ENCODE measurements around the gene WWOX. TPM values are rescaled to one million over a fixed set of nuclear protein-coding genes. Genes with fewer than 3 reads are reported as not detected.
"Not testable (repeated sequence)": the region's sequence is repeated elsewhere in the genome, so short reads cannot be mapped to it uniquely, and the experiment has no call there.

The WWOX gene
- polyA plus RNA-seq, 1 donor (not counting 4 experiments of a cell fraction or from before 2014, with no cell fraction given), result 5.1 TPM

DNA sequence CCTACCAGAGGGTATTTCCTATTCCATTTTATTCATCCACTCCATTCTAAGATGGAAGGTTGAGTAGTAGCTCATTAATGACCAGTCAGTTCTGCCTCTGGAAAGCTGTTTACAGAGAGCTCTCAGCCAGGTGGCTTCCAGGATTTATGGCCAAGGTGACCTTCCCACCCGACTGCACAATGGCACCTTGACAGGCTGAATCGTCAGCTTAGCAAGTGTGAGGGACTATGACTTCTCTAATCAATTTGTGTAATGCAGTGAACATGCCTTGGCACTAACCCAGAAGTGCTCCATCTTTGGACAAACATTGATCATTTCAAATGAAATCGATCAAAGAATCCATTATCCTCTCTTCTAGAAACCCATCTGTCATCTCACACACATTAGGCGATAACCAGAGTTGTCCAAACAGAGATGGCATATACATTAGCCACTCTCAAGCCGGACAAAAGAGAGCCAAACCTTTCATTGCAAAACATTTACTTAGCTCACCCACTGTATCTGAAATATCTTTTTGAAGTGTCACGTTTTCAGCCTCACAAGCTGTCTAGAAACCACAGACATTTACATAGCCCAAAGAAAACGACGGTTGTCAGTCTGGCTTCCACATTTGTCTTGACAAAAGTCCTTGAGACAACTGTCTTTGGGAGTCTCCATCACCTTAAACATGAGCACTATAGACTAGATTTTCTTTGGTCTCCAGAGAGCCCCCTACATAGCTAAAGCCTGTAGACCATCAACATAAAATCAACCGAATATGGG lies 41.5 kb upstream of the WWOX start:
- Histone ChIP-seq H3K27me3 (ENCODE audit: control insufficient read depth, extremely low read depth, insufficient read depth, low read length) (no peaks in the 10 kb centered on the region), H2AFZ (ENCODE audit: control insufficient read depth, low read length) (no peak overlapping the region), H3K9ac (ENCODE audit: control insufficient read depth, extremely low read depth, insufficient read depth, low read length) (no peak overlapping the region), H3K4me2 (ENCODE audit: control insufficient read depth, extremely low read depth, insufficient read depth, low read depth, low read length) (no peak overlapping the region), H3K4me3 (ENCODE audit: control insufficient read depth in 2 of 3, extremely low read depth in 1 of 3, insufficient read depth in 2 of 3, low read depth in 1 of 3, low read length in 3 of 3) (no peak overlapping the region), H3K27ac (ENCODE audit: control insufficient read depth, insufficient read depth, low read length) (no peak overlapping the region), H3K4me1 (ENCODE audit: control insufficient read depth, extremely low read depth, insufficient read depth, low read length) (no peaks in the 10 kb centered on the region), H3K36me3 (ENCODE audit: control insufficient read depth in 2 of 2, extremely low read depth in 1 of 2, insufficient read depth in 2 of 2, low read length in 2 of 2) (no peaks in the 10 kb centered on the region), H3K9me3 (ENCODE audit: control insufficient read depth, low read depth, low read length) (no peaks in the 10 kb centered on the region), H4K20me1 (ENCODE audit: control insufficient read depth, extremely low read depth, insufficient read depth, low read length) (no peaks in the 10 kb centered on the region), H3K9me1 (ENCODE audit: control insufficient read depth, extremely low read depth, insufficient read depth, low read length) (no peaks in the 10 kb centered on the region), H3K79me2 (ENCODE audit: control insufficient read depth, insufficient read depth, low read length) (no peaks in the 10 kb centered on the region)
- no peak for DNase-seq (ENCODE audit: low read depth, low spot score)
- no peak for TF ChIP-seq EZH2 (IDR thresholded peaks at IDR 0.05; ENCODE audit: low read length)
- TF ChIP-seq, protein P1, sequence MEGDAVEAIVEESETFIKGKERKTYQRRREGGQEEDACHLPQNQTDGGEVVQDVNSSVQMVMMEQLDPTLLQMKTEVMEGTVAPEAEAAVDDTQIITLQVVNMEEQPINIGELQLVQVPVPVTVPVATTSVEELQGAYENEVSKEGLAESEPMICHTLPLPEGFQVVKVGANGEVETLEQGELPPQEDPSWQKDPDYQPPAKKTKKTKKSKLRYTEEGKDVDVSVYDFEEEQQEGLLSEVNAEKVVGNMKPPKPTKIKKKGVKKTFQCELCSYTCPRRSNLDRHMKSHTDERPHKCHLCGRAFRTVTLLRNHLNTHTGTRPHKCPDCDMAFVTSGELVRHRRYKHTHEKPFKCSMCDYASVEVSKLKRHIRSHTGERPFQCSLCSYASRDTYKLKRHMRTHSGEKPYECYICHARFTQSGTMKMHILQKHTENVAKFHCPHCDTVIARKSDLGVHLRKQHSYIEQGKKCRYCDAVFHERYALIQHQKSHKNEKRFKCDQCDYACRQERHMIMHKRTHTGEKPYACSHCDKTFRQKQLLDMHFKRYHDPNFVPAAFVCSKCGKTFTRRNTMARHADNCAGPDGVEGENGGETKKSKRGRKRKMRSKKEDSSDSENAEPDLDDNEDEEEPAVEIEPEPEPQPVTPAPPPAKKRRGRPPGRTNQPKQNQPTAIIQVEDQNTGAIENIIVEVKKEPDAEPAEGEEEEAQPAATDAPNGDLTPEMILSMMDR (optimal IDR thresholded peaks at IDR 0.05 in 1 of 3, IDR thresholded peaks at IDR 0.05 in 1 of 3, conservative IDR thresholded peaks at IDR 0.05 in 1 of 3; ENCODE audit: extremely low read depth in 1 of 3, insufficient read depth in 2 of 3, low read length in 3 of 3), result no peak
- dilution Hi-C loops (cut with MboI; ENCODE audit: extremely low pct_ligation_motif_present, low sequenced_read_pairs), result no loop called here
- FAIRE-seq, result no peak

GRCh38 chr16:78059806-78060205 lies 39.6 kb upstream of the WWOX start:
- DNase-seq (ENCODE audit: low read depth, low spot score); dilution Hi-C loops (cut with MboI; ENCODE audit: extremely low pct_ligation_motif_present, low sequenced_read_pairs); H3K9me1 ChIP-seq (ENCODE audit: control insufficient read depth, extremely low read depth, insufficient read depth, low read length); H2AFZ ChIP-seq (ENCODE audit: control insufficient read depth, low read length); FAIRE-seq; H3K9me3 ChIP-seq (ENCODE audit: control insufficient read depth, low read depth, low read length); H3K27me3 ChIP-seq (ENCODE audit: control insufficient read depth, extremely low read depth, insufficient read depth, low read length); H3K4me1 ChIP-seq (ENCODE audit: control insufficient read depth, extremely low read depth, insufficient read depth, low read length); H3K9ac ChIP-seq (ENCODE audit: control insufficient read depth, extremely low read depth, insufficient read depth, low read length); H3K27ac ChIP-seq (ENCODE audit: control insufficient read depth, insufficient read depth, low read length); H3K4me2 ChIP-seq (ENCODE audit: control insufficient read depth, extremely low read depth, insufficient read depth, low read depth, low read length); H3K36me3 ChIP-seq (ENCODE audit: control insufficient read depth in 2 of 2, extremely low read depth in 1 of 2, insufficient read depth in 2 of 2, low read length in 2 of 2); H3K4me3 ChIP-seq (ENCODE audit: control insufficient read depth in 2 of 3, extremely low read depth in 1 of 3, insufficient read depth in 2 of 3, low read depth in 1 of 3, low read length in 3 of 3); H4K20me1 ChIP-seq (ENCODE audit: control insufficient read depth, extremely low read depth, insufficient read depth, low read length); H3K79me2 ChIP-seq (ENCODE audit: control insufficient read depth, insufficient read depth, low read length): not testable (repeated sequence)

DNA sequence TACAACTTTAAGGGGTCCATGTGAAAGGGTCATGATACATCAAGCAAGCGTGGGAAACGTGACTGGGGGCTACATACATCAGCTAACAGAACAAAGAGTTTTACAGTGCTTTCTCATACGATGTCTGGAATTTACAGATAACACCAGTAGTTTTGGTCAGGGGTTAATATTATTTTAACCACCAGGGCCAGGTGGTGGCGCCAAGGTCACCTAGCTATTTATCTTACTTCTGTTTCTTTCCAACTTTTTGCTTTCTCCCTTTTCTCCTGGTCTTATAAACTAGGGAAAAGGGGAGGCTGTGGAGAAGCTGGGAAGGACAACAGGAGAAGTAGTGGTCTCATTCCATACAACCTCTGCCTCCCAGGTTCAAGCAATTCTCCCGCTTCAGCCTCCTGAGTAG lies 39.2 kb upstream of the WWOX start:
- Histone ChIP-seq H3K36me3 (ENCODE audit: control insufficient read depth in 2 of 2, extremely low read depth in 1 of 2, insufficient read depth in 2 of 2, low read length in 2 of 2) (no peaks in the 10 kb centered on the region), H3K4me3 (ENCODE audit: control insufficient read depth in 2 of 3, extremely low read depth in 1 of 3, insufficient read depth in 2 of 3, low read depth in 1 of 3, low read length in 3 of 3) (no peak overlapping the region), H3K27ac (ENCODE audit: control insufficient read depth, insufficient read depth, low read length) (no peak overlapping the region), H3K9me1 (ENCODE audit: control insufficient read depth, extremely low read depth, insufficient read depth, low read length) (no peaks in the 10 kb centered on the region), H3K4me1 (ENCODE audit: control insufficient read depth, extremely low read depth, insufficient read depth, low read length) (no peaks in the 10 kb centered on the region), H3K9ac (ENCODE audit: control insufficient read depth, extremely low read depth, insufficient read depth, low read length) (no peak overlapping the region), H2AFZ (ENCODE audit: control insufficient read depth, low read length) (no peak overlapping the region), H4K20me1 (ENCODE audit: control insufficient read depth, extremely low read depth, insufficient read depth, low read length) (no peaks in the 10 kb centered on the region), H3K79me2 (ENCODE audit: control insufficient read depth, insufficient read depth, low read length) (no peaks in the 10 kb centered on the region), H3K9me3 (ENCODE audit: control insufficient read depth, low read depth, low read length) (no peaks in the 10 kb centered on the region), H3K27me3 (ENCODE audit: control insufficient read depth, extremely low read depth, insufficient read depth, low read length) (no peaks in the 10 kb centered on the region), H3K4me2 (ENCODE audit: control insufficient read depth, extremely low read depth, insufficient read depth, low read depth, low read length) (no peak overlapping the region)
- FAIRE-seq (no peak), DNase-seq (ENCODE audit: low read depth, low spot score) (no peak)
- dilution Hi-C loops (cut with MboI; ENCODE audit: extremely low pct_ligation_motif_present, low sequenced_read_pairs), result no loop called here
- TF ChIP-seq, protein P1 (optimal IDR thresholded peaks at IDR 0.05 in 1 of 3, IDR thresholded peaks at IDR 0.05 in 1 of 3, conservative IDR thresholded peaks at IDR 0.05 in 1 of 3; ENCODE audit: extremely low read depth in 1 of 3, insufficient read depth in 2 of 3, low read length in 3 of 3), result no peak
- TF ChIP-seq EZH2 (IDR thresholded peaks at IDR 0.05; ENCODE audit: low read length), result no peak

All from keratinocyte (primary cell).